HepG2 (cell line): ENCODE results near the gene ITGAE. TPM values are rescaled to one million over a fixed set of nuclear protein-coding genes. Genes with fewer than 3 reads are reported as not detected.
A peak's percentile ranks its signal among the peaks of the same experiment; 100 is the strongest.

Experiments
- ELF1 ChIP-seq: sonication (generic); formaldehyde crosslinking; IDR thresholded peaks from 2 replicates; pipeline ENCODE4 v1.4.0; 2020; ENCODE audit warnings: missing genetic modification reagents
- ETV5 ChIP-seq: IDR thresholded peaks from 2 replicates; pipeline ENCODE4 v1.6.1; 2018; ENCODE audit warnings: missing biosample characterization, missing genetic modification reagents, inconsistent platforms, borderline replicate concordance
- IKZF1 ChIP-seq: fragments of 450-650 bp; IDR thresholded peaks from 2 replicates; pipeline ENCODE4 v1.7.1; 2016
- JUNB ChIP-seq: sonication (generic); formaldehyde crosslinking; IDR thresholded peaks from 2 replicates; pipeline ENCODE4 v1.8.0; 2022; ENCODE audit warnings: missing genetic modification reagents, mild to moderate bottlenecking, borderline replicate concordance
- MAF1 ChIP-seq: sonication (generic); formaldehyde crosslinking; IDR thresholded peaks from 2 replicates; pipeline ENCODE4 v1.5.0; 2020; ENCODE audit warnings: missing genetic modification reagents, borderline replicate concordance
- MED8 ChIP-seq: sonication (generic); formaldehyde crosslinking; IDR thresholded peaks from 2 replicates; pipeline ENCODE4 v1.8.1; 2023; ENCODE audit warnings: mild to moderate bottlenecking, missing genetic modification reagents; ENCODE audit not compliant: insufficient replicate concordance
- MEIS2 ChIP-seq: sonication (generic); formaldehyde crosslinking; IDR thresholded peaks from 2 replicates; pipeline ENCODE4 v1.9.0; 2021; ENCODE audit warnings: mild to moderate bottlenecking, missing genetic modification reagents
- SIN3B ChIP-seq: fragments of 150-350 bp; IDR thresholded peaks from 2 replicates; pipeline ENCODE4 v1.6.1; 2014; ENCODE audit warnings: low read length
- ZBTB1 ChIP-seq: sonication (generic); formaldehyde crosslinking; IDR thresholded peaks from 2 replicates; pipeline ENCODE4 v1.4.0; 2020; ENCODE audit warnings: missing genetic modification reagents, borderline replicate concordance
- ZNF572 ChIP-seq: sonication (generic); formaldehyde crosslinking; IDR thresholded peaks from 2 replicates; pipeline ENCODE4 v1.5.1; 2020; ENCODE audit warnings: mild to moderate bottlenecking, missing genetic modification reagents
- ZNF660 ChIP-seq: sonication (generic); formaldehyde crosslinking; IDR thresholded peaks from 2 replicates; pipeline ENCODE4 v1.5.1; 2020; ENCODE audit warnings: mild to moderate bottlenecking, low read depth, missing genetic modification reagents, borderline replicate concordance
- polyA plus RNA-seq, 8 experiments: library from polyadenylated mRNA; depleted of rRNA in 3 of 8; stranded (reverse) in 7 of 8; unstranded in 1 of 8; fragments of >200 nt; fragmentation: Illumina TruSeq in 4 of 8; extraction: Trizol in 4 of 8; gene quantifications; 2 replicates each; pipeline versions ENCODE4 v1.2.1 to v1.2.3, GENCODE V29; 2011 to 2016; ENCODE audit warnings: low read depth in 4 of 8, missing spikeins in 1 of 8, mixed read lengths in 1 of 8; ENCODE audit not compliant: insufficient read depth in 1 of 8
- total RNA-seq, 5 experiments: library from RNA; depleted of rRNA; stranded (reverse); fragments of >200 nt; fragmentation: Illumina TruSeq; extraction: Trizol; gene quantifications; 2 replicates each; pipeline ENCODE4 v1.2.3, GENCODE V29; 2016; ENCODE audit warnings: low read depth in 1 of 5
- TF ChIP-seq, protein P1 (sequence below): sonication (generic); formaldehyde crosslinking; IDR thresholded peaks from 2 replicates; pipeline ENCODE4 v1.4.0; 2020; ENCODE audit warnings: missing genetic modification reagents
- TF ChIP-seq, protein P2 (sequence below): sonication (generic); formaldehyde crosslinking; IDR thresholded peaks from 2 replicates; pipeline ENCODE4 v1.5.0; 2020; ENCODE audit warnings: mild to moderate bottlenecking, missing genetic modification reagents
- TF ChIP-seq, protein P3 (sequence below): sonication (generic); formaldehyde crosslinking; IDR thresholded peaks from 2 replicates; pipeline ENCODE4 v1.5.0; 2020; ENCODE audit warnings: mild to moderate bottlenecking, missing genetic modification reagents
- TF ChIP-seq, protein P4 (sequence below): sonication (generic); formaldehyde crosslinking; IDR thresholded peaks from 2 replicates; pipeline ENCODE4 v1.5.0; 2020; ENCODE audit warnings: missing genetic modification reagents
- TF ChIP-seq, protein P5 (sequence below): sonication (generic); formaldehyde crosslinking; IDR thresholded peaks from 2 replicates; pipeline ENCODE4 v1.4.0; 2020; ENCODE audit warnings: missing genetic modification reagents

The ITGAE gene
- total and polyA plus RNA-seq, 2 of the 13 experiments (the other 11 are each of a cell fraction or from before 2014, with no cell fraction given), result 42.3 to 49.0 TPM

DNA sequence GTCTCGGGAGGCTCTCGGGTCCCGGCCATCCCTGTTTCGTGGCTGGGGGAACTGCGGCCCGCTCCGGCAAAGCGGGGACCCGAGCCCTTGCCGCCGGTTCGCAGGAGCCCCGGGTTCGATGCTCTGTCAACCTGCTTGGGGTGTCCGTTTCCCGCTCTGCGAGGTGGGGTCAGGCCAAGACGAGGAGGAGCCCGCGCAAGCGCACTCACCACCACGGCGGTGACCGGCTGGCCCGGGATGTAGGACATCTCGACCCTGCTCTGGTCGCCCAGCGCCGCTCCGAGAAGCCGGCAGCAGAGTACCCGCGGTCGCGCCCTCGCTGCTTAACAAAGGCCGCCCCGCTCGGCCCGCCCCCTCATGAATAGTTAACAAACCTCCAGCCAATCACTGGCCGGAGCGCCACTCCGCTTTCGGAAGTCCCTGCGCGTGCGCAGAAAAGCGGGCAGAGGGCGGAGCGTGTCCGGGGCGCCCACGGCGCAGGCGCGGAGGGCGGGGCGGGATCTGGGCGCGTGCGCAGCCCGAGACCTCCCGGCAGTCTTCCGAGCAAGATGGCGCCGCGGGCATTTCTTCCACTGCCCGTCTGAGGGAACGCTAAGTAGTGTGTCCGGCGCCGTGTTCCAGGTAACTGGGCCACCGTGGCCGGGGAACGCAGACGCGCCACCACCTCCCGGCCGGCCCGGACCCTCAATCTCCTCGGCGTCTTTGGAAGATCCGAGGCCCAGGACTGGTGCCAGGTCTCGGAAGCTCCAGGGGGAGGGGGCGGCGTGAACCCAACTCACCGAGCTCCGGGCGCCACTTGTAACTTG is 132.5 kb downstream of the ITGAE start, which contains the start of the genes EMC6 and TAX1BP3 (continued):
- TF ChIP-seq, protein P1, sequence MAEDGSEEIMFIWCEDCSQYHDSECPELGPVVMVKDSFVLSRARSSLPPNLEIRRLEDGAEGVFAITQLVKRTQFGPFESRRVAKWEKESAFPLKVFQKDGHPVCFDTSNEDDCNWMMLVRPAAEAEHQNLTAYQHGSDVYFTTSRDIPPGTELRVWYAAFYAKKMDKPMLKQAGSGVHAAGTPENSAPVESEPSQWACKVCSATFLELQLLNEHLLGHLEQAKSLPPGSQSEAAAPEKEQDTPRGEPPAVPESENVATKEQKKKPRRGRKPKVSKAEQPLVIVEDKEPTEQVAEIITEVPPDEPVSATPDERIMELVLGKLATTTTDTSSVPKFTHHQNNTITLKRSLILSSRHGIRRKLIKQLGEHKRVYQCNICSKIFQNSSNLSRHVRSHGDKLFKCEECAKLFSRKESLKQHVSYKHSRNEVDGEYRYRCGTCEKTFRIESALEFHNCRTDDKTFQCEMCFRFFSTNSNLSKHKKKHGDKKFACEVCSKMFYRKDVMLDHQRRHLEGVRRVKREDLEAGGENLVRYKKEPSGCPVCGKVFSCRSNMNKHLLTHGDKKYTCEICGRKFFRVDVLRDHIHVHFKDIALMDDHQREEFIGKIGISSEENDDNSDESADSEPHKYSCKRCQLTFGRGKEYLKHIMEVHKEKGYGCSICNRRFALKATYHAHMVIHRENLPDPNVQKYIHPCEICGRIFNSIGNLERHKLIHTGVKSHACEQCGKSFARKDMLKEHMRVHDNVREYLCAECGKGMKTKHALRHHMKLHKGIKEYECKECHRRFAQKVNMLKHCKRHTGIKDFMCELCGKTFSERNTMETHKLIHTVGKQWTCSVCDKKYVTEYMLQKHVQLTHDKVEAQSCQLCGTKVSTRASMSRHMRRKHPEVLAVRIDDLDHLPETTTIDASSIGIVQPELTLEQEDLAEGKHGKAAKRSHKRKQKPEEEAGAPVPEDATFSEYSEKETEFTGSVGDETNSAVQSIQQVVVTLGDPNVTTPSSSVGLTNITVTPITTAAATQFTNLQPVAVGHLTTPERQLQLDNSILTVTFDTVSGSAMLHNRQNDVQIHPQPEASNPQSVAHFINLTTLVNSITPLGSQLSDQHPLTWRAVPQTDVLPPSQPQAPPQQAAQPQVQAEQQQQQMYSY (CRISPR knock-in tag), result no peak; the same call in 1 of the 2 replicates
- TF ChIP-seq IKZF1 (no peak), ETV5 (CRISPR knock-in tag) (0 out of 2 replicates have a peak, but pooled peaks have one; percentile 26), MEIS2 (CRISPR knock-in tag) (peak; percentile 39), SIN3B (no peak), ELF1 (peak; percentile 11; the same call in 1 of the 2 replicates), ZBTB1 (CRISPR knock-in tag) (no peak), ZNF660 (no peak), ZNF572 (CRISPR knock-in tag) (no peak), JUNB (no peak), MAF1 (CRISPR knock-in tag) (0 out of 2 replicates have a peak, but pooled peaks have one; percentile 40), MED8 (CRISPR knock-in tag) (no peak)
- TF ChIP-seq, protein P2, sequence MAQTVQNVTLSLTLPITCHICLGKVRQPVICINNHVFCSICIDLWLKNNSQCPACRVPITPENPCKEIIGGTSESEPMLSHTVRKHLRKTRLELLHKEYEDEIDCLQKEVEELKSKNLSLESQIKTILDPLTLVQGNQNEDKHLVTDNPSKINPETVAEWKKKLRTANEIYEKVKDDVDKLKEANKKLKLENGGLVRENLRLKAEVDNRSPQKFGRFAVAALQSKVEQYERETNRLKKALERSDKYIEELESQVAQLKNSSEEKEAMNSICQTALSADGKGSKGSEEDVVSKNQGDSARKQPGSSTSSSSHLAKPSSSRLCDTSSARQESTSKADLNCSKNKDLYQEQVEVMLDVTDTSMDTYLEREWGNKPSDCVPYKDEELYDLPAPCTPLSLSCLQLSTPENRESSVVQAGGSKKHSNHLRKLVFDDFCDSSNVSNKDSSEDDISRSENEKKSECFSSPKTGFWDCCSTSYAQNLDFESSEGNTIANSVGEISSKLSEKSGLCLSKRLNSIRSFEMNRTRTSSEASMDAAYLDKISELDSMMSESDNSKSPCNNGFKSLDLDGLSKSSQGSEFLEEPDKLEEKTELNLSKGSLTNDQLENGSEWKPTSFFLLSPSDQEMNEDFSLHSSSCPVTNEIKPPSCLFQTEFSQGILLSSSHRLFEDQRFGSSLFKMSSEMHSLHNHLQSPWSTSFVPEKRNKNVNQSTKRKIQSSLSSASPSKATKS (CRISPR knock-in tag), result no peak; the same call in 1 of the 2 replicates
- TF ChIP-seq, protein P3, sequence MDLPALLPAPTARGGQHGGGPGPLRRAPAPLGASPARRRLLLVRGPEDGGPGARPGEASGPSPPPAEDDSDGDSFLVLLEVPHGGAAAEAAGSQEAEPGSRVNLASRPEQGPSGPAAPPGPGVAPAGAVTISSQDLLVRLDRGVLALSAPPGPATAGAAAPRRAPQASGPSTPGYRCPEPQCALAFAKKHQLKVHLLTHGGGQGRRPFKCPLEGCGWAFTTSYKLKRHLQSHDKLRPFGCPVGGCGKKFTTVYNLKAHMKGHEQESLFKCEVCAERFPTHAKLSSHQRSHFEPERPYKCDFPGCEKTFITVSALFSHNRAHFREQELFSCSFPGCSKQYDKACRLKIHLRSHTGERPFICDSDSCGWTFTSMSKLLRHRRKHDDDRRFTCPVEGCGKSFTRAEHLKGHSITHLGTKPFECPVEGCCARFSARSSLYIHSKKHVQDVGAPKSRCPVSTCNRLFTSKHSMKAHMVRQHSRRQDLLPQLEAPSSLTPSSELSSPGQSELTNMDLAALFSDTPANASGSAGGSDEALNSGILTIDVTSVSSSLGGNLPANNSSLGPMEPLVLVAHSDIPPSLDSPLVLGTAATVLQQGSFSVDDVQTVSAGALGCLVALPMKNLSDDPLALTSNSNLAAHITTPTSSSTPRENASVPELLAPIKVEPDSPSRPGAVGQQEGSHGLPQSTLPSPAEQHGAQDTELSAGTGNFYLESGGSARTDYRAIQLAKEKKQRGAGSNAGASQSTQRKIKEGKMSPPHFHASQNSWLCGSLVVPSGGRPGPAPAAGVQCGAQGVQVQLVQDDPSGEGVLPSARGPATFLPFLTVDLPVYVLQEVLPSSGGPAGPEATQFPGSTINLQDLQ, result no peak
- TF ChIP-seq, protein P4, sequence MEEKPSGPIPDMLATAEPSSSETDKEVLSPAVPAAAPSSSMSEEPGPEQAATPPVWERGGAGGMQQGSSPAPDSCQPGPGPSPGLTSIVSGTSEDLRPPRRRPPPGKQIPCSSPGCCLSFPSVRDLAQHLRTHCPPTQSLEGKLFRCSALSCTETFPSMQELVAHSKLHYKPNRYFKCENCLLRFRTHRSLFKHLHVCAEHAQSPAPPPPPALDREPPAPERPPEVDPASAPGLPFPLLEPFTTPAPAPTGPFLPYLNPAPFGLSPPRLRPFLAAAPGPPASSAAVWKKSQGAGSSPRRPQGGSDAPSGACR (CRISPR knock-in tag), result no peak; the same call in 1 of the 2 replicates
- TF ChIP-seq, protein P5, sequence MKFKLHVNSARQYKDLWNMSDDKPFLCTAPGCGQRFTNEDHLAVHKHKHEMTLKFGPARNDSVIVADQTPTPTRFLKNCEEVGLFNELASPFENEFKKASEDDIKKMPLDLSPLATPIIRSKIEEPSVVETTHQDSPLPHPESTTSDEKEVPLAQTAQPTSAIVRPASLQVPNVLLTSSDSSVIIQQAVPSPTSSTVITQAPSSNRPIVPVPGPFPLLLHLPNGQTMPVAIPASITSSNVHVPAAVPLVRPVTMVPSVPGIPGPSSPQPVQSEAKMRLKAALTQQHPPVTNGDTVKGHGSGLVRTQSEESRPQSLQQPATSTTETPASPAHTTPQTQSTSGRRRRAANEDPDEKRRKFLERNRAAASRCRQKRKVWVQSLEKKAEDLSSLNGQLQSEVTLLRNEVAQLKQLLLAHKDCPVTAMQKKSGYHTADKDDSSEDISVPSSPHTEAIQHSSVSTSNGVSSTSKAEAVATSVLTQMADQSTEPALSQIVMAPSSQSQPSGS (CRISPR knock-in tag), result no peak; the same call in 1 of the 2 replicates
